Tibial artery (tissue), 4 donors: Measurements from ENCODE around the gene DLG2.

Experiments used
- DNase-seq, 2 donors: peaks; one replicate each; pipeline ENCODE4 v3.0.0-alpha.2; 2019
- H3K27ac ChIP-seq, 2 donors: fragments of 200-600 bp; sonication (generic) in 1 of 2; 1 replicate in 1 of 2; 2 replicates in 1 of 2; pipeline ENCODE4 v1.5.1; 2018 to 2019; ENCODE audit warnings: mild to moderate bottlenecking in 1 of 2
- H3K27me3 ChIP-seq, 2 donors: fragments of 200-600 bp; sonication (generic) in 1 of 2; one replicate each; pipeline versions ENCODE4 v1.5.1 to v1.6.0; 2016 to 2019
- H3K36me3 ChIP-seq, 3 donors: fragments of 200-600 bp; sonication (generic) in 2 of 3; one replicate each; pipeline ENCODE4 v1.5.1; 2016 to 2019; ENCODE audit warnings: mild to moderate bottlenecking in 2 of 3
- H3K4me1 ChIP-seq, 4 donors: fragments of 200-600 bp; sonication (generic) in 2 of 4; 1 replicate in 3 of 4; 2 replicates in 1 of 4; pipeline ENCODE4 v1.5.1; 2016 to 2019
- H3K4me3 ChIP-seq, 2 donors: fragments of 200-600 bp; sonication (generic) in 1 of 2; 1 replicate in 1 of 2; 2 replicates in 1 of 2; pipeline ENCODE4 v1.5.1; 2018 to 2019; ENCODE audit warnings: mild to moderate bottlenecking in 2 of 2
- H3K9me3 ChIP-seq, 3 donors: fragments of 200-600 bp; sonication (generic) in 1 of 3; one replicate each; pipeline ENCODE4 v1.5.1; 2016 to 2019
- CTCF ChIP-seq, 2 experiments: fragments of 200-600 bp in 1 of 2; fragments of 450-650 bp in 1 of 2; IDR thresholded peaks; one replicate each; pipeline ENCODE4 v1.5.1; 2017 to 2019; ENCODE audit warnings: antibody characterized with exemption in 2 of 2, mild to moderate bottlenecking in 1 of 2, moderate library complexity in 1 of 2
- intact Hi-C: fragments of 100-400 bp; cut with DNase I; formaldehyde crosslinking; loops from one replicate; pipeline ENCODE4 v1.15.0; 2023; ENCODE audit warnings: low total_unique reads

DLG2 gene

GRCh38 chr11:84140386-84141169, 1486.6 kb downstream of the DLG2 start:
- no peak overlapping the region for H3K27ac ChIP-seq
- intact Hi-C loops, result no loop called here
- H3K36me3 ChIP-seq, result no peaks in the 10 kb centered on the region
- H3K27me3 ChIP-seq, result no peaks in the 10 kb centered on the region
- H3K4me1 ChIP-seq, result peaks cover 0 to 8% (median 4%) of the 10 kb centered on the region in 4 donors
- no peak overlapping the region for H3K4me3 ChIP-seq
- H3K9me3 ChIP-seq, result no peaks in the 10 kb centered on the region
- TF ChIP-seq CTCF (IDR thresholded peaks at IDR 0.05), result no peak
- DNase-seq, result no peak

GRCh38 chr11:84137960-84138359, 1489.2 kb downstream of the DLG2 start:
- Histone ChIP-seq H3K4me3 (no peak overlapping the region), H3K4me1 (peaks cover 0 to 8% (median 4%) of the 10 kb centered on the region in 4 donors), H3K27me3 (no peaks in the 10 kb centered on the region), H3K9me3 (no peaks in the 10 kb centered on the region), H3K27ac (no peak overlapping the region), H3K36me3 (no peaks in the 10 kb centered on the region)
- TF ChIP-seq CTCF (IDR thresholded peaks at IDR 0.05), result no peak
- intact Hi-C loops, result no loop called here
- DNase-seq, result no peak

GRCh38 chr11:84137505-84137904, 1489.6 kb downstream of the DLG2 start:
- no peak for TF ChIP-seq CTCF (IDR thresholded peaks at IDR 0.05)
- intact Hi-C loops, result no loop called here
- no peak for DNase-seq

GRCh38 chr11:84136926-84137325, 1490.2 kb downstream of the DLG2 start:
- Histone ChIP-seq H3K27me3 (no peaks in the 10 kb centered on the region), H3K9me3 (no peaks in the 10 kb centered on the region), H3K4me3 (no peak overlapping the region), H3K36me3 (no peaks in the 10 kb centered on the region), H3K4me1 (peaks cover 0 to 8% (median 4%) of the 10 kb centered on the region in 4 donors), H3K27ac (no peak overlapping the region)
- no peak for TF ChIP-seq CTCF (IDR thresholded peaks at IDR 0.05)
- DNase-seq, result no peak
- intact Hi-C loops, result no loop called here

More at GRCh38 chr11:84137505-84137904, 1489.6 kb downstream of the DLG2 start:
- H3K27me3 ChIP-seq, result no peaks in the 10 kb centered on the region
- no peaks in the 10 kb centered on the region for H3K36me3 ChIP-seq
- peaks cover 0 to 8% (median 4%) of the 10 kb centered on the region in 4 donors for H3K4me1 ChIP-seq
- no peaks in the 10 kb centered on the region for H3K9me3 ChIP-seq
- H3K4me3 ChIP-seq, result no peak overlapping the region
- no peak overlapping the region for H3K27ac ChIP-seq

GRCh38 chr11:84130646-84131427, 1496.3 kb downstream of the DLG2 start:
- intact Hi-C loops, result no loop called here
- TF ChIP-seq CTCF (IDR thresholded peaks at IDR 0.05), result no peak
- no peak overlapping the region for H3K27ac ChIP-seq
- H3K4me1 ChIP-seq, result no peaks in the 10 kb centered on the region
- H3K4me3 ChIP-seq, result no peak overlapping the region
- H3K36me3 ChIP-seq, result no peaks in the 10 kb centered on the region
- no peak for DNase-seq
- no peaks in the 10 kb centered on the region for H3K27me3 ChIP-seq
- H3K9me3 ChIP-seq, result no peaks in the 10 kb centered on the region
